GM12892 (cell line): ENCODE results near the gene DENND6B.

ENCODE experiments used
- POLR2A ChIP-seq: IDR thresholded peaks from 2 replicates; pipeline ENCODE4 v1.6.1; 2011; ENCODE audit warnings: low read depth, low read length, control low read depth
- POLR2AphosphoS5 ChIP-seq: IDR thresholded peaks from 2 replicates; pipeline ENCODE4 v1.6.1; 2011; ENCODE audit warnings: low read depth, low read length, control low read depth
- TAF1 ChIP-seq: IDR thresholded peaks from 2 replicates; pipeline ENCODE4 v1.6.1; 2011; ENCODE audit warnings: low read depth, mild to moderate bottlenecking, control low read depth, low read length, borderline replicate concordance

DNA sequence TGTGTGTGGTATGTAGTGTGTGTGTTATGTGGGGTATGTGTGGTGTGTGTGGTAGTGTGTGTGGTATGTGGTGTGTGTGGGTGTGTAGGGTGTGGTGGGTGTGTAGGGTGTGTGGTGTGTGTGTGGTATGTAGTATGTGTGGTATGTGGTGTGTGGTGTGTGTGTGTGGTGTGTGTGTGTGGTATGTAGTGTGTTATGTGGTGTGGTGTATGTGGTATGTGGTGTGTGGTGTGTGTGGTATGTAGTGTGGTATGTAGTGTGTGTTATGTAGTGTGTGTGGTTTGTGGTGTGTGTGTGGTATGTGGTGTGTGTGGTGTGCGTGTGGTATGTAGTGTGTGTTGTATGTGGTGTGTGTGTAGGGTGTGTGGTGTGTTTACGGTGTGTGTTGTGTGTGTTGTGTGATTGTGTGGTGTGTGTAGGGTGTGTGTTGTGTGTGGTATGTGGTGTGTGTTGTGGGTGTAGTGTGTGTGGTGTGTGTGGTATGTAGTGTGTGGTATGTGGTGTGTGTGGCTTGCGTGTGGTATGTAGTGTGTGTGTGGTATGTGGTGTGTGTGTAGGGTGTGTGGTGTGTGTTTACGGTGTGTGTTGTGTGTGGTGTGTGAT lies 12.1 kb upstream of the DENND6B start:
- TF ChIP-seq POLR2AphosphoS5 (no peak), POLR2A (no peak), TAF1 (no peak)
